Skeletal muscle cell (primary cell): Measurements from ENCODE around the gene VSTM2B.
"Not testable (repeated sequence)": the region's sequence is repeated elsewhere in the genome, so short reads cannot be mapped to it uniquely, and the experiment has no call there.

Experiments used
- DNase-seq: peaks from one replicate; pipeline ENCODE4 v3.0.0-alpha.2; 2010; ENCODE audit warnings: low read depth
- H3K4me3 ChIP-seq: 2 replicates; pipeline ENCODE4 v1.5.1; 2011; ENCODE audit warnings: low read depth, mild to moderate bottlenecking, control low read depth, low read length, moderate library complexity

VSTM2B gene

GRCh38 chr19:29559110-29559509 lies 33.3 kb downstream of the VSTM2B start:
- not testable (repeated sequence) for H3K4me3 ChIP-seq, DNase-seq

- DNase-seq = no peak
Observed at GRCh38 chr19:29559743-29560142, 33.9 kb downstream of the VSTM2B start.

GRCh38 chr19:29560313-29561075 lies 34.7 kb downstream of the VSTM2B start:
- H3K4me3 ChIP-seq = no peak overlapping the region
- no peak for DNase-seq

More at GRCh38 chr19:29559743-29560142, 33.9 kb downstream of the VSTM2B start:
- no peak overlapping the region for H3K4me3 ChIP-seq

- no peak for DNase-seq
- no peak overlapping the region for H3K4me3 ChIP-seq
Observed at GRCh38 chr19:29561601-29562000, 35.8 kb downstream of the VSTM2B start.

- no peak for DNase-seq
- no peak overlapping the region for H3K4me3 ChIP-seq
Observed at GRCh38 chr19:29562299-29563297, 36.8 kb downstream of the VSTM2B start.

- no peak for DNase-seq
Observed at GRCh38 chr19:29563486-29564101, 37.8 kb downstream of the VSTM2B start.

GRCh38 chr19:29564574-29565005 lies 38.8 kb downstream of the VSTM2B start:
- no peak overlapping the region for H3K4me3 ChIP-seq
- DNase-seq = no peak

More at GRCh38 chr19:29563486-29564101, 37.8 kb downstream of the VSTM2B start:
- H3K4me3 ChIP-seq = no peak overlapping the region

- DNase-seq = no peak
- no peak overlapping the region for H3K4me3 ChIP-seq
Observed at GRCh38 chr19:29565171-29565570, 39.4 kb downstream of the VSTM2B start.

- no peak overlapping the region for H3K4me3 ChIP-seq
- DNase-seq = no peak
Observed at GRCh38 chr19:29566496-29567054, 40.8 kb downstream of the VSTM2B start.

- DNase-seq = no peak
- no peak overlapping the region for H3K4me3 ChIP-seq
Observed at GRCh38 chr19:29567366-29567915, 41.6 kb downstream of the VSTM2B start.

GRCh38 chr19:29568036-29569025 lies 42.5 kb downstream of the VSTM2B start:
- H3K4me3 ChIP-seq = no peak overlapping the region
- DNase-seq = no peak

- DNase-seq = no peak
- H3K4me3 ChIP-seq = no peak overlapping the region
Observed at GRCh38 chr19:29569038-29569911, 43.5 kb downstream of the VSTM2B start.

- no peak overlapping the region for H3K4me3 ChIP-seq
- no peak for DNase-seq
Observed at GRCh38 chr19:29571181-29571580, 45.4 kb downstream of the VSTM2B start.

- no peak overlapping the region for H3K4me3 ChIP-seq
- DNase-seq = no peak
Observed at GRCh38 chr19:29573486-29573885, 47.7 kb downstream of the VSTM2B start.

- H3K4me3 ChIP-seq = no peak overlapping the region
- no peak for DNase-seq
Observed at GRCh38 chr19:29574510-29574909, 48.7 kb downstream of the VSTM2B start.

GRCh38 chr19:29576046-29576606 lies 50.3 kb downstream of the VSTM2B start:
- DNase-seq = no peak
- H3K4me3 ChIP-seq = no peak overlapping the region
